ENCODE results near the gene IRAG1.

GRCh38 chr11:10655943-10656576 is 37.5 kb downstream of the IRAG1 start:
- TF ChIP-seq GATA2 (IDR thresholded peaks at IDR 0.05; ENCODE audit: low read depth, low read length) (no peak), GATA3 (IDR thresholded peaks at IDR 0.05; ENCODE audit: low read depth, low read length) (no peak)

All from SH-SY5Y (cell line).